Brain microvascular endothelial cell (primary cell): ENCODE results near the gene F8.

ENCODE experiments used
- DNase-seq: peaks from one replicate; pipeline ENCODE4 v3.0.0-alpha.2; 2020
- H3K27ac ChIP-seq: fragments of 250-450 bp; sonication (Bioruptor Pico); 2 replicates; pipeline ENCODE4 v1.5.1; 2020; ENCODE audit warnings: mild to moderate bottlenecking, moderate library complexity
- H3K27me3 ChIP-seq: fragments of 250-450 bp; sonication (Bioruptor Pico); replicated peaks from 2 replicates; pipeline ENCODE4 v1.5.1; 2020; ENCODE audit warnings: mild to moderate bottlenecking
- H3K36me3 ChIP-seq: fragments of 250-450 bp; sonication (Bioruptor Pico); replicated peaks from 2 replicates; pipeline ENCODE4 v1.5.1; 2020; ENCODE audit warnings: mild to moderate bottlenecking
- H3K4me3 ChIP-seq: 2 replicates; pipeline ENCODE4 v1.5.1; 2011; ENCODE audit warnings: low read depth, mild to moderate bottlenecking, control low read depth, low read length, moderate library complexity
- in situ Hi-C: cut with HindIII; loops from 2 replicates; pipeline ENCODE4 v1.10.0; 2017; ENCODE audit warnings: low sequenced_read_pairs, low pct_ligation_motif_present
- TF ChIP-seq, protein P1 (sequence below): IDR thresholded peaks from 2 replicates; pipeline ENCODE4 v1.5.1; 2011; ENCODE audit warnings: low read depth, mild to moderate bottlenecking, moderate library complexity, low read length, control low read depth, inconsistent platforms; ENCODE audit errors: missing control alignments

Gene F8

DNA sequence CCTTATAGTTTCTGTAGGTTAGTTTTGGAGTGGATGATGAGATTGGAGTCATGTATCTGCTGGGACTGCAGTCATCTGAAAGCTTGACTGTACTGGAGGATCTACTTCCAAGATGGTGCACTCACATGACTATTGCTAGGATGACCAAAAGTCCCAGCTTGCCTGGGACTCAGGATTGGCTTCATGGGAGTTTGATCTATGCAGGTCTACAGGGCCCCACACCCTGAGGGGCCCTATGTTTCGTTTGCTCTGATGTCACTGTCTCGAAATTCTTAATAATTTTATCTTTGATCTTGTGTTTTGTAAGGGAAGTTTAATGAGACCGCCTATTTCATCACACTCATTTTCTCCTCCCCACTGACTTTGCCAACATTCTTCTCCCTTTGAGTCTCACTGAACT is 188.0 kb downstream of the F8 start, which contains the start of gene SMIM9:
SMIM9 (minus strand) TSS at position 101 of the 400 bp plus-strand sequence. CDS start 3,806 bp downstream, outside the sequence.
- no peak within 1 kb of the TSS for H3K27ac ChIP-seq
- in situ Hi-C loops = no loop called here
- H3K4me3 ChIP-seq = no peak within 1 kb of the TSS
- no peaks in the 10 kb centered on the region for H3K27me3 ChIP-seq
- no peaks in the 10 kb centered on the region for H3K36me3 ChIP-seq
- DNase-seq = no peak
- TF ChIP-seq, protein P1, sequence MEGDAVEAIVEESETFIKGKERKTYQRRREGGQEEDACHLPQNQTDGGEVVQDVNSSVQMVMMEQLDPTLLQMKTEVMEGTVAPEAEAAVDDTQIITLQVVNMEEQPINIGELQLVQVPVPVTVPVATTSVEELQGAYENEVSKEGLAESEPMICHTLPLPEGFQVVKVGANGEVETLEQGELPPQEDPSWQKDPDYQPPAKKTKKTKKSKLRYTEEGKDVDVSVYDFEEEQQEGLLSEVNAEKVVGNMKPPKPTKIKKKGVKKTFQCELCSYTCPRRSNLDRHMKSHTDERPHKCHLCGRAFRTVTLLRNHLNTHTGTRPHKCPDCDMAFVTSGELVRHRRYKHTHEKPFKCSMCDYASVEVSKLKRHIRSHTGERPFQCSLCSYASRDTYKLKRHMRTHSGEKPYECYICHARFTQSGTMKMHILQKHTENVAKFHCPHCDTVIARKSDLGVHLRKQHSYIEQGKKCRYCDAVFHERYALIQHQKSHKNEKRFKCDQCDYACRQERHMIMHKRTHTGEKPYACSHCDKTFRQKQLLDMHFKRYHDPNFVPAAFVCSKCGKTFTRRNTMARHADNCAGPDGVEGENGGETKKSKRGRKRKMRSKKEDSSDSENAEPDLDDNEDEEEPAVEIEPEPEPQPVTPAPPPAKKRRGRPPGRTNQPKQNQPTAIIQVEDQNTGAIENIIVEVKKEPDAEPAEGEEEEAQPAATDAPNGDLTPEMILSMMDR = no peak

DNA sequence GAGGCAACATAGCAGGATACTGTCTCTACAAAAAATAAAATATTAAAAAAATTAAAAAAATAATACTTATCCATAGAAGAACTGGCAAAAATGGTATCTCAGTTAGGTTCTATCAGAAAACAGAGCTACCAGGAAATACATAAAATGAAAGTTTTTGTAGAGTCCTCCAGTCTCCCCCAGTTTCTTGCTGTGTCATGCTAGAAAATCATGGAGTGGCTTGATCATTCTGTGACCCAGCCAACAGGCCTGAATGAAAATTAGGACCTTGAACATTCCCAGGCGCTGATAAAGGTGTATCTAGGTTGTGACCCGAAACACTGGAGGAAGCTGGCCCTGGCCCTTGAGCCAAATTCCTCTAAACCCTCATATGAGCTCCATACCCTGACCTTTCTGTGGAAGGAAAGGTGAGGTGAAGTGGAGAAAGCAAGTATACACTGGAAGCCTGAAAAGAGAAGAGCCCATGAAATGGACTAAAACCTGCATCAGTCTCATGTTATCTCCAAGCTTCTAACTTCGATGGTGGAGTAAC is 188.7 kb downstream of the F8 start:
- in situ Hi-C loops = no loop called here
- TF ChIP-seq, protein P1 = no peak
- H3K36me3 ChIP-seq = no peaks in the 10 kb centered on the region
- no peak for DNase-seq
- H3K27ac ChIP-seq = no peak overlapping the region
- H3K27me3 ChIP-seq = no peaks in the 10 kb centered on the region
- no peak overlapping the region for H3K4me3 ChIP-seq

DNA sequence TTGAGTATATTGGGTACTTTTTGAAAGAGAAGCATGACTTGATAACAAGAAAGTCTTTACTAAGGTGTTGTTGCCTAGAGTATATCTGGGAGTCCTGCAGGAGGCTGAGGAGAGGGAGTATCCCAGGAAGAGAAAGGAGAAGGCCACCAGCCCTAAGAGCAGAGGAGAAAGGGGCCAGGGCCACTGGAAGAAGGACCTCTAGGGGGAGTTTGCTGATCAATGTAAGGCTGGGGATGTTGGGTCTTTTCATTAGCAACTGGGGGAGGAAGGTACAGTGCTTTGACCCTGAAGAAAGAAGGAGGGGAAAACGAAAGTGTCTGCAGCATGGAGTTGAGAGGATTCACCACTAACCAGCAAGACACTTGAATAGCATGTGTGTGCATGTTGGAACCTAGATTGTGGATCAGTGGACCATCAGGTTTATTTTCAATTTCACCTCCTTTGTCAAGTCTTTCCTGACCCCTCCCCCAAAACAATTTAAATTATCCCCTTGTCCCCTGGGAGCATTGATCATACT is 192.5 kb downstream of the F8 start:
- in situ Hi-C loops = no loop called here
- Histone ChIP-seq H3K27ac (no peak overlapping the region), H3K4me3 (no peak overlapping the region), H3K36me3 (no peaks in the 10 kb centered on the region), H3K27me3 (no peaks in the 10 kb centered on the region)
- no peak for DNase-seq
- TF ChIP-seq, protein P1 = no peak

DNA sequence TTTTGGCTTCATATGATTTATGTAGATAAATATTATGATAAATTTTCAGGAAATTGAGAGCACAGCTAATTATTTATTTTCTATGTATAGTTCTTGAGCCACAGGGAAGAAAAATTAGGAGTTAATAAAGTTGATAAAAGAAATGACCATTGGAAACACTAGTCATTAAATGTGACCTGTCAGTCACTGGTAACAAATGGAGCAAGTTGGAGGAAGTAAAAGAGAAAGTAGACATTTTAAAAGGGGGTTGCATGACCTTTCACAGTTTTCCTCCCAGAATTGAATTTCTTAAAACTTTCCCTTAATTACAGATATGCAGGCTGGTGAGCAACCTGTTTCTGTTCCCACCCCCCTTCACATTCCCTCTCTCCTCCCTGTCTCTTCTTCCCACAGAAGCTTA is 193.4 kb downstream of the F8 start:
- in situ Hi-C loops = no loop called here
- Histone ChIP-seq H3K27me3 (no peaks in the 10 kb centered on the region), H3K4me3 (no peak overlapping the region), H3K36me3 (no peaks in the 10 kb centered on the region), H3K27ac (no peak overlapping the region)
- no peak for DNase-seq
- TF ChIP-seq, protein P1 = no peak

DNA sequence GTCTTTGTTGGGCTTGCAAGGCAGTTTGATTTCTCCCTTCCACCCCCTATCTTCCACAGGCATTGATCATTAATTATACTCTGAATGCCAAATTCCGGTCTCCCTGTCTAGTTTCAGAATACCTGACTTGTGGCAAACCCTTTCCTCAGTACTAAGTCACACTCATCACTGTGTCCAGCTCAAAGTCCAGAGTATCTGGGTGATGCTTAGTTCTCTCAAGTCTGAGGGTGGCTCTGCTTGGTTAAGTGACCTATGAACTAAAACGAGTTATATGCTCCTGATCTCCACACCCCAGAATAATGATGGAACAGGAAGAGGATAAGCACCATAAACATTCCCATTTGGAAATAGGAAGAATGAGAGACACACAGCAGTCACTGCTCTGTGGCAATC is 194.5 kb downstream of the F8 start:
- no peak overlapping the region for H3K4me3 ChIP-seq
- TF ChIP-seq, protein P1 = no peak
- no peak overlapping the region for H3K27ac ChIP-seq
- no peaks in the 10 kb centered on the region for H3K27me3 ChIP-seq
- in situ Hi-C loops = no loop called here
- H3K36me3 ChIP-seq = no peaks in the 10 kb centered on the region
- no peak for DNase-seq
